Endothelial cell of umbilical vein (primary cell): Measurements from ENCODE around the gene ANK2.

Experiments used
- CTCF ChIP-seq, 2 donors: IDR thresholded peaks; 1 replicate in 1 of 2; 2 replicates in 1 of 2; pipeline ENCODE4 v1.5.1; 2011; ENCODE audit warnings: low read length in 2 of 2, mild to moderate bottlenecking in 2 of 2, moderate library complexity in 2 of 2, control low read depth in 1 of 2, inconsistent platforms in 1 of 2, low read depth in 1 of 2; ENCODE audit not compliant: insufficient read depth in 1 of 2; ENCODE audit errors: extremely low read depth in 1 of 2
- POLR2A ChIP-seq: IDR thresholded peaks from 2 replicates; pipeline ENCODE4 v1.6.1; 2012; ENCODE audit warnings: low read depth, mild to moderate bottlenecking, control low read depth, low read length
- POLR2AphosphoS5 ChIP-seq: IDR thresholded peaks from 2 replicates; pipeline ENCODE4 v1.6.1; 2012; ENCODE audit warnings: low read depth, mild to moderate bottlenecking, control low read depth, low read length, moderate library complexity; ENCODE audit not compliant: insufficient read depth
- TF ChIP-seq, protein P1 (sequence below): IDR thresholded peaks from 2 replicates; pipeline ENCODE4 v1.6.1; 2011; ENCODE audit not compliant: insufficient read depth, insufficient read length

DNA sequence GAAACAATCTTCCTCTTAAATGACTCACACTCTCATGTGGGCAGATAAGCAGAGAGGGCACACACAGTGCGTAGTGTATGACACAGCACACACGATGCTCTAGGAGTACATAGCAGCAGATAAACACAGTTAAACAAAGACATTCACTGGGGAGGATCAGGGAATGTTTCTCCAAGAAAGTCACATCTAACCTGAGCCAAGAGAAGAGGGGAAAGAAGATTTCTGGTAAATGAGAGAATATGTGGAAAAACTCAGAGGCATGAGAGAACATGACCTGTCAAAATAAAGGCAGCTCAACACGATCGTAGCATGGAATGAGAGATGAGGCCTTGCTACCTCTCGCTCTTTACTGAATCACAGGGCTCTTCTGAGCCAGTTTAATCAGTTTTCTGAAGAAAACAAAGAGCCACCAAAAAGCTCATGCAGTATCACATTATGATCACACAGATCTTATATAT, 251.0 kb downstream of the ANK2 start:
- TF ChIP-seq CTCF (IDR thresholded peaks at IDR 0.05; ENCODE audit: extremely low read depth in 1 of 2, insufficient read depth in 1 of 2, low read depth in 1 of 2, low read length in 2 of 2) (no peak), POLR2A (no peak), POLR2AphosphoS5 (no peak)
- TF ChIP-seq, protein P1, sequence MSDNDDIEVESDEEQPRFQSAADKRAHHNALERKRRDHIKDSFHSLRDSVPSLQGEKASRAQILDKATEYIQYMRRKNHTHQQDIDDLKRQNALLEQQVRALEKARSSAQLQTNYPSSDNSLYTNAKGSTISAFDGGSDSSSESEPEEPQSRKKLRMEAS, result no peak
